CD14-positive monocyte (primary cell): ENCODE data around the gene SORBS1. TPM values are rescaled to one million over a fixed set of nuclear protein-coding genes. Genes with fewer than 3 reads are reported as not detected.

Experiments used
- DNase-seq, 3 donors: peaks; one replicate each; pipeline ENCODE4 v3.0.0-alpha.2; 2011 to 2022
- H2AFZ ChIP-seq: 2 replicates; pipeline ENCODE4 v1.6.0; 2012; ENCODE audit warnings: mild to moderate bottlenecking, low read depth, low read length, inconsistent platforms; ENCODE audit not compliant: insufficient read depth, poor library complexity, severe bottlenecking
- H3K27ac ChIP-seq, 2 donors: 1 replicate in 1 of 2; 2 replicates in 1 of 2; pipeline ENCODE4 v1.5.1; 2012 to 2013; ENCODE audit warnings: low read length in 2 of 2, control low read depth in 1 of 2, inconsistent platforms in 1 of 2, low read depth in 1 of 2, mild to moderate bottlenecking in 1 of 2
- H3K27me3 ChIP-seq, 2 donors: one replicate each; pipeline versions ENCODE4 v1.6.0 to v1.6.1; 2011 to 2013; ENCODE audit warnings: low read length in 2 of 2; ENCODE audit not compliant: control insufficient read depth in 2 of 2, insufficient read depth in 2 of 2
- H3K36me3 ChIP-seq, 2 donors: replicated peaks in 1 of 2; 1 replicate in 1 of 2; 2 replicates in 1 of 2; pipeline versions ENCODE4 v1.5.1 to v1.6.1; 2012 to 2013; ENCODE audit warnings: low read length in 2 of 2, control low read depth in 1 of 2, inconsistent platforms in 1 of 2, mild to moderate bottlenecking in 1 of 2; ENCODE audit not compliant: insufficient read depth in 2 of 2, control insufficient read depth in 1 of 2
- H3K4me1 ChIP-seq, 2 donors: 1 replicate in 1 of 2; 2 replicates in 1 of 2; pipeline versions ENCODE4 v1.5.1 to v1.6.1; 2012 to 2013; ENCODE audit warnings: low read length in 2 of 2, control low read depth in 1 of 2, inconsistent platforms in 1 of 2, mild to moderate bottlenecking in 1 of 2, moderate library complexity in 1 of 2; ENCODE audit not compliant: insufficient read depth in 2 of 2, control insufficient read depth in 1 of 2
- H3K4me2 ChIP-seq: replicated peaks from 2 replicates; pipeline ENCODE3; 2012; ENCODE audit warnings: low read length, moderate library complexity, mild to moderate bottlenecking; ENCODE audit not compliant: poor library complexity, severe bottlenecking; ENCODE audit errors: extremely low read depth
- H3K4me3 ChIP-seq, 3 experiments: fragments of 200-600 bp in 1 of 3; sonication (generic) in 1 of 3; replicated peaks in 1 of 3; 1 replicate in 2 of 3; 2 replicates in 1 of 3; pipeline ENCODE4 v1.5.1; 2011 to 2013; ENCODE audit warnings: low read length in 3 of 3, mild to moderate bottlenecking in 3 of 3, control low read depth in 2 of 3, low read depth in 2 of 3, inconsistent platforms in 1 of 3, moderate library complexity in 1 of 3
- H3K79me2 ChIP-seq: 2 replicates; pipeline ENCODE4 v1.6.0; 2012; ENCODE audit warnings: mild to moderate bottlenecking, control low read depth, inconsistent platforms, low read length, moderate library complexity; ENCODE audit not compliant: insufficient read depth
- H3K9ac ChIP-seq: 2 replicates; pipeline ENCODE4 v1.6.0; 2017; ENCODE audit warnings: low read length, mild to moderate bottlenecking; ENCODE audit not compliant: insufficient read depth, poor library complexity, severe bottlenecking
- H3K9me3 ChIP-seq, 2 donors: replicated peaks in 1 of 2; 1 replicate in 1 of 2; 2 replicates in 1 of 2; pipeline versions ENCODE4 v1.5.1 to v1.6.1; 2012 to 2013; ENCODE audit warnings: low read length in 2 of 2, control low read depth in 1 of 2; ENCODE audit not compliant: control insufficient read depth in 1 of 2, insufficient read depth in 1 of 2
- H4K20me1 ChIP-seq: 2 replicates; pipeline ENCODE4 v1.6.0; 2012; ENCODE audit warnings: mild to moderate bottlenecking, low read length, control low read depth, moderate library complexity; ENCODE audit not compliant: insufficient read depth
- H3K27ac Mint-ChIP-seq, 7 donors: one replicate each; pipeline ENCODE4 v1.8.0; 2020; ENCODE audit warnings: mild to moderate bottlenecking in 7 of 7, mixed read lengths in 7 of 7, moderate library complexity in 6 of 7, inconsistent platforms in 2 of 7
- H3K27me3 Mint-ChIP-seq, 3 donors: one replicate each; pipeline ENCODE4 v1.8.0; 2021 to 2022; ENCODE audit warnings: low read depth in 3 of 3, mild to moderate bottlenecking in 3 of 3, mixed read lengths in 3 of 3, moderate library complexity in 3 of 3, inconsistent platforms in 1 of 3
- H3K36me3 Mint-ChIP-seq, 2 donors: one replicate each; pipeline ENCODE4 v1.8.0; 2020; ENCODE audit warnings: mixed read lengths in 2 of 2, inconsistent platforms in 1 of 2, mild to moderate bottlenecking in 1 of 2
- H3K4me1 Mint-ChIP-seq: one replicate; pipeline ENCODE4 v1.8.0; 2020; ENCODE audit warnings: mild to moderate bottlenecking, mixed read lengths
- H3K4me3 Mint-ChIP-seq, 2 donors: one replicate each; pipeline ENCODE4 v1.8.0; 2020; ENCODE audit warnings: mild to moderate bottlenecking in 2 of 2, mixed read lengths in 2 of 2, moderate library complexity in 1 of 2
- H3K9me3 Mint-ChIP-seq, 7 donors: one replicate each; pipeline ENCODE4 v1.8.0; 2020 to 2022; ENCODE audit warnings: mixed read lengths in 7 of 7, mild to moderate bottlenecking in 6 of 7, moderate library complexity in 6 of 7, inconsistent platforms in 2 of 7
- WGBS: methylation state at CpG from one replicate; pipeline ENCODE4 v1.1.5; 2013; ENCODE audit warnings: missing lambda C conversion rate; ENCODE audit not compliant: insufficient coverage; 5-methylcytosine and 5-hydroxymethylcytosine counted together
- intact Hi-C, 2 donors: fragments of 100-400 bp; cut with micrococcal nuclease; formaldehyde crosslinking; loops; one replicate each; pipeline versions ENCODE4 v1.15.0 to v1.15.1; 2023
- polyA plus RNA-seq, 3 donors: library from polyadenylated mRNA; depleted of rRNA in 1 of 3; unstranded in 2 of 3; stranded (reverse) in 1 of 3; fragments of 300-500 nt in 2 of 3; fragments of >200 nt in 1 of 3; fragmentation: Illumina TruSeq in 2 of 3; gene quantifications; 1 replicate in 2 of 3; 2 replicates in 1 of 3; pipeline ENCODE4 v1.2.3, GENCODE V29; 2012 to 2021
- TF ChIP-seq, protein P1 (sequence below): fragments of 200-600 bp; IDR thresholded peaks from one replicate; pipeline ENCODE4 v1.8.0; 2022; ENCODE audit warnings: antibody characterized with exemption, mild to moderate bottlenecking

Gene SORBS1
- polyA plus RNA-seq, 3 donors, result 0.08 to 0.15 TPM; not detected in 1

- TF ChIP-seq, protein P1, sequence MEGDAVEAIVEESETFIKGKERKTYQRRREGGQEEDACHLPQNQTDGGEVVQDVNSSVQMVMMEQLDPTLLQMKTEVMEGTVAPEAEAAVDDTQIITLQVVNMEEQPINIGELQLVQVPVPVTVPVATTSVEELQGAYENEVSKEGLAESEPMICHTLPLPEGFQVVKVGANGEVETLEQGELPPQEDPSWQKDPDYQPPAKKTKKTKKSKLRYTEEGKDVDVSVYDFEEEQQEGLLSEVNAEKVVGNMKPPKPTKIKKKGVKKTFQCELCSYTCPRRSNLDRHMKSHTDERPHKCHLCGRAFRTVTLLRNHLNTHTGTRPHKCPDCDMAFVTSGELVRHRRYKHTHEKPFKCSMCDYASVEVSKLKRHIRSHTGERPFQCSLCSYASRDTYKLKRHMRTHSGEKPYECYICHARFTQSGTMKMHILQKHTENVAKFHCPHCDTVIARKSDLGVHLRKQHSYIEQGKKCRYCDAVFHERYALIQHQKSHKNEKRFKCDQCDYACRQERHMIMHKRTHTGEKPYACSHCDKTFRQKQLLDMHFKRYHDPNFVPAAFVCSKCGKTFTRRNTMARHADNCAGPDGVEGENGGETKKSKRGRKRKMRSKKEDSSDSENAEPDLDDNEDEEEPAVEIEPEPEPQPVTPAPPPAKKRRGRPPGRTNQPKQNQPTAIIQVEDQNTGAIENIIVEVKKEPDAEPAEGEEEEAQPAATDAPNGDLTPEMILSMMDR, result no peak
Measured at GRCh38 chr10:95400787-95401186, 160.4 kb downstream of the SORBS1 start.

GRCh38 chr10:95399183-95399582 is 162.0 kb downstream of the SORBS1 start:
- Histone ChIP-seq H3K4me2 (no peak overlapping the region), H3K9ac (no peak overlapping the region), H3K27me3 (no peaks in the 10 kb centered on the region), H3K9me3 (no peaks in the 10 kb centered on the region), H3K4me3 (no peak overlapping the region), H4K20me1 (no peaks in the 10 kb centered on the region), H3K27ac (no peak overlapping the region), H3K79me2 (no peaks in the 10 kb centered on the region), H3K36me3 (no peaks in the 10 kb centered on the region), H2AFZ (no peak overlapping the region), H3K4me1 (no peaks in the 10 kb centered on the region)
- intact Hi-C loops, result no loop called here
- no peak overlapping the region for H3K27ac Mint-ChIP-seq
- peaks cover 0 to 2% (median 0%) of the 10 kb centered on the region in 7 donors for H3K9me3 Mint-ChIP-seq
- H3K27me3 Mint-ChIP-seq, result peaks cover 0 to 2% (median 2%) of the 10 kb centered on the region in 3 donors
- peaks cover 4% of the 10 kb centered on the region for H3K4me1 Mint-ChIP-seq
- 96% methylated on average over 4 of the region's 5 CpGs for WGBS
- TF ChIP-seq, protein P1, result no peak
- DNase-seq, result no peak
- H3K4me3 Mint-ChIP-seq, result no peak overlapping the region
- no peaks in the 10 kb centered on the region for H3K36me3 Mint-ChIP-seq

More at GRCh38 chr10:95400787-95401186, 160.4 kb downstream of the SORBS1 start:
- no peaks in the 10 kb centered on the region for H3K27me3 ChIP-seq
- no peak overlapping the region for H3K4me3 ChIP-seq
- 57% methylated on average over 2 of the region's 2 CpGs for WGBS
- no peak overlapping the region for H2AFZ ChIP-seq
- Mint-ChIP-seq H3K4me3 (no peak overlapping the region), H3K36me3 (no peaks in the 10 kb centered on the region), H3K4me1 (peaks cover 4% of the 10 kb centered on the region), H3K27ac (peak overlapping the region in 1 of 7 donors; percentile 41), H3K9me3 (peaks cover 0 to 2% (median 0%) of the 10 kb centered on the region in 7 donors), H3K27me3 (peaks cover 2 to 3% (median 2%) of the 10 kb centered on the region in 3 donors)
- DNase-seq, result no peak
- no peaks in the 10 kb centered on the region for H4K20me1 ChIP-seq
- H3K27ac ChIP-seq, result no peak overlapping the region
- H3K79me2 ChIP-seq, result no peaks in the 10 kb centered on the region
- no peaks in the 10 kb centered on the region for H3K36me3 ChIP-seq
- H3K4me1 ChIP-seq, result no peaks in the 10 kb centered on the region
- no peak overlapping the region for H3K4me2 ChIP-seq
- no peaks in the 10 kb centered on the region for H3K9me3 ChIP-seq
- intact Hi-C loops, result no loop called here
- no peak overlapping the region for H3K9ac ChIP-seq
